Measurements from ENCODE around the gene EIF3D.

The EIF3D gene

GRCh38 chr22:36563001-36563400 lies 34.0 kb upstream of the EIF3D start:
- H3K27ac ChIP-seq, result no peak overlapping the region
- TF ChIP-seq, protein P1, sequence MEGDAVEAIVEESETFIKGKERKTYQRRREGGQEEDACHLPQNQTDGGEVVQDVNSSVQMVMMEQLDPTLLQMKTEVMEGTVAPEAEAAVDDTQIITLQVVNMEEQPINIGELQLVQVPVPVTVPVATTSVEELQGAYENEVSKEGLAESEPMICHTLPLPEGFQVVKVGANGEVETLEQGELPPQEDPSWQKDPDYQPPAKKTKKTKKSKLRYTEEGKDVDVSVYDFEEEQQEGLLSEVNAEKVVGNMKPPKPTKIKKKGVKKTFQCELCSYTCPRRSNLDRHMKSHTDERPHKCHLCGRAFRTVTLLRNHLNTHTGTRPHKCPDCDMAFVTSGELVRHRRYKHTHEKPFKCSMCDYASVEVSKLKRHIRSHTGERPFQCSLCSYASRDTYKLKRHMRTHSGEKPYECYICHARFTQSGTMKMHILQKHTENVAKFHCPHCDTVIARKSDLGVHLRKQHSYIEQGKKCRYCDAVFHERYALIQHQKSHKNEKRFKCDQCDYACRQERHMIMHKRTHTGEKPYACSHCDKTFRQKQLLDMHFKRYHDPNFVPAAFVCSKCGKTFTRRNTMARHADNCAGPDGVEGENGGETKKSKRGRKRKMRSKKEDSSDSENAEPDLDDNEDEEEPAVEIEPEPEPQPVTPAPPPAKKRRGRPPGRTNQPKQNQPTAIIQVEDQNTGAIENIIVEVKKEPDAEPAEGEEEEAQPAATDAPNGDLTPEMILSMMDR (conservative IDR thresholded peaks at IDR 0.05), result no peak

DNA sequence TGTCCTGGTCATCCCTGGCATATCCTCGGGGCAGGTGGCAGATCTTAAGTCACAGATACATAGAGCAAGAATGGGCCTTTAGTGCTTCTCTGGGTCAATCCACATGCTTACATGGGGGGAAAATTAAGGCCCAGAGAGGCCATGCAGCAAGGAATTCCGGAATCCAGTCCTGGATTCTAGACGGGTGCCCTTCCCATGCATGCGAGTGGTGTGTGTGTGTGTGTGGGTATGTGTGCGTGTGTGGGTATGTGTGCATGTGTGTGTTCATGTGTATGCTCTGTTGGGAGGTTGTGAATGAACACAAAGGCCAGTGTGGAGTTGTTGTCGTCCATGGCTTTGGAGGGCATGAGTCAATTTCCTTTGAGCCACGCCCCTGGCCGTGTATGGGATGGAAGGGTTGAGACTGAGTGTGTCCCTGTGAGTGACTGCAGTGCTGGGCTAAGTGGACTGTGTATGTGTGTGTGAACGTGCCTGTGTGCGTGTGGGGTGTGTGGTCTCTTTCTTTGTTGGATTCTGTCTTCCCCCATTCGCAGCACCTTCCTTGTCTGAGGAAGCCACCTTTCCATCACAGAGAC lies 33.4 kb upstream of the EIF3D start:
- H3K27ac ChIP-seq, result no peak overlapping the region
- TF ChIP-seq, protein P1 (conservative IDR thresholded peaks at IDR 0.05), result no peak

- TF ChIP-seq, protein P1 (conservative IDR thresholded peaks at IDR 0.05), result no peak
- no peak overlapping the region for H3K27ac ChIP-seq
Observed at GRCh38 chr22:36561291-36561811, 32.4 kb upstream of the EIF3D start.

DNA sequence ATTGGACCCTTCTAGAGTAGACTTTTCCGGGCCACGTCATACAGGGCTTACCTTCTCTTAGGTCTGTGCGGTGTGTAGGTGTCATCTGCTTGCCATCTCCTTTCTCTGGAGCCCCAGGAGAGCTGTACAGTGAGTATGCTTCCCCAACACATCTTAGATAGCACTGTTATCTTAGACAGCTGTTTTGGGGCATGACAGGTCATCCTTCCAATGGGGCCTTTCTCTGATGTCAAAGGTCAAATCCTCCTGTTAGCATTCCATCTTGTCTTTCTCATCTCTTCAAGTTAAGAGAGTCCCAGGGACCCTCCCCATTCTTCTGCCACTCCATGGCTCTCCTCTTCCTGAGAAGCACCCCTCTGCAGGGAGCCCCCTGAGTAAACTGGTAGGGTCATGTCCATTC lies 31.0 kb upstream of the EIF3D start:
- TF ChIP-seq, protein P1 (conservative IDR thresholded peaks at IDR 0.05), result no peak
- no peak overlapping the region for H3K27ac ChIP-seq

DNA sequence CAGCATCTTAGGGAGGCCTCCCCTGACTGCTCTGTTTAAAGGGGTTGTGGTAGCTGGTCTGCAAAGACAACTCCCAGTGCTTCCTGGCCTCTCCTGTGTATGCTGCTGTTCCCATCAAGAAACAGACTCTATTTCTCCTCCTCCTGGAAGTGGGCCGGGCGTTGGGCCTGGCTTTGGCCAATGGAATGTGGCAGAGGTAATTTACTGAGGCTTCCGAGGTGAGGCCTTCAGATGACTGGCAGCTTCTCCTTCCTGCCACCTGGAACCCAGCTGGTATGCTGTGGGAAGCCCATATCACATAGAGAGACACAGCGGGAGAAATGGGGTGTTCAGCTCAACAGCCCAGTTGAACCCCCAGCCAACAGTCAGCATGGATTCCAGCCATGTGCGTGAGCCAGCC lies 25.1 kb upstream of the EIF3D start:
- TF ChIP-seq, protein P1 (conservative IDR thresholded peaks at IDR 0.05), result no peak
- no peak overlapping the region for H3K27ac ChIP-seq

DNA sequence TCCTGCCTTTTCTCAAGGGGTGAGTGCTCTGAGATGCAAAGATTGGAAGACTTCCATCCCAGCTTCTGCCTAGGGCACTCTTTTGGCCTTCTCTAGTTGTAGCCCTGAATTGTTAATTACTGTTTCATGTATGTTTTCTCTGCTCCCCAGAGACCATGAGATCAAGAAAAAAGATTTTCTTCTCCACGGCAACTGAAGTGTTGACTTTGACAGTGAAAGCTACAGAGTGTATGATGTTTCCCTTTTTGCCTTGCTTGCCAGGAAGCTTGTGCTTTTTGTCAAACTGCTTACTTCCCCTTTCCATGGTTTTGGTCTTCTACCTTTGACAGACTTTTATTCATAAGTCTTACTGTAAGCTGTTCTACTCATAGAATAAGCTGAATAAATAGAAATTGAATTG lies 23.3 kb upstream of the EIF3D start:
- no peak overlapping the region for H3K27ac ChIP-seq
- TF ChIP-seq, protein P1 (conservative IDR thresholded peaks at IDR 0.05), result no peak

- no peak overlapping the region for H3K27ac ChIP-seq
- TF ChIP-seq, protein P1 (conservative IDR thresholded peaks at IDR 0.05), result no peak
Observed at GRCh38 chr22:36550701-36551495, 21.9 kb upstream of the EIF3D start.

Measured in VCaP (cell line).